Stomach (tissue), 9 donors: ENCODE measurements around the gene GOLGB1. TPM values are rescaled to one million over a fixed set of nuclear protein-coding genes. Genes with fewer than 3 reads are reported as not detected.

Experiments
- DNase-seq, 2 donors: peaks; one replicate each; pipeline versions ENCODE4 v3.0.0 to v3.0.0-alpha.2; 2013 to 2019
- H3K27ac ChIP-seq, 5 donors: fragments of 200-600 bp in 4 of 5; sonication (generic) in 4 of 5; one replicate each; pipeline ENCODE4 v1.5.1; 2013 to 2019; ENCODE audit warnings: mild to moderate bottlenecking in 1 of 5, moderate library complexity in 1 of 5
- H3K27me3 ChIP-seq, 3 donors: fragments of 200-600 bp; sonication (generic); one replicate each; pipeline ENCODE4 v1.5.1; 2017 to 2019; ENCODE audit warnings: mixed run types in 1 of 3
- H3K36me3 ChIP-seq, 4 donors: fragments of 200-600 bp; sonication (generic); 1 replicate in 3 of 4; 2 replicates in 1 of 4; pipeline ENCODE4 v1.5.1; 2016 to 2019
- H3K4me1 ChIP-seq, 4 donors: fragments of 200-600 bp; sonication (generic); one replicate each; pipeline ENCODE4 v1.5.1; 2016 to 2019
- H3K4me3 ChIP-seq, 4 donors: fragments of 200-600 bp; sonication (generic) in 3 of 4; one replicate each; pipeline ENCODE4 v1.5.1; 2016 to 2019; ENCODE audit warnings: mild to moderate bottlenecking in 1 of 4
- H3K9me3 ChIP-seq, 4 donors: fragments of 200-600 bp; sonication (generic); one replicate each; pipeline ENCODE4 v1.5.1; 2016 to 2019
- EP300 ChIP-seq: sonication (generic); formaldehyde crosslinking; IDR thresholded peaks from one replicate; pipeline ENCODE4 v1.6.1; 2017; ENCODE audit warnings: antibody characterized with exemption
- POLR2A ChIP-seq, 4 donors: fragments of 450-650 bp; IDR thresholded peaks; one replicate each; pipeline ENCODE4 v1.6.1; 2016; ENCODE audit warnings: antibody characterized with exemption in 4 of 4, control low read depth in 2 of 4, mild to moderate bottlenecking in 1 of 4, moderate library complexity in 1 of 4
- POLR2AphosphoS5 ChIP-seq, 3 donors: sonication (generic); formaldehyde crosslinking; IDR thresholded peaks; one replicate each; pipeline ENCODE4 v1.6.1; 2016; ENCODE audit warnings: antibody characterized with exemption in 3 of 3
- WGBS, 5 donors: extraction: QIAGEN DNeasy Blood & Tissue Kit in 3 of 5; methylation state at CpG; one replicate each; pipeline versions ENCODE4 v1.1.5 to v1.1.7; 2013 to 2018; 5-methylcytosine and 5-hydroxymethylcytosine counted together
- intact Hi-C: fragments of 100-400 bp; cut with DNase I; formaldehyde crosslinking; loops from one replicate; pipeline ENCODE4 v1.15.1; 2023; ENCODE audit warnings: low total_unique reads
- polyA plus RNA-seq, 3 donors: library from polyadenylated mRNA; stranded (reverse); fragments of 200-250 nt; gene quantifications; one replicate each; pipeline ENCODE4 v1.2.3, GENCODE V29; 2013
- total RNA-seq, 5 donors: library from RNA; depleted of rRNA; stranded (reverse); fragments of >200 nt; gene quantifications; one replicate each; pipeline versions ENCODE4 v1.1.0 to v1.2.3, GENCODE V29; 2014 to 2016
- TF ChIP-seq, protein P1 (sequence below), 7 experiments: fragments of 450-650 bp in 4 of 7; fragments of 200-600 bp in 3 of 7; sonication (generic) in 3 of 7; IDR thresholded peaks; one replicate each; pipeline ENCODE4 v1.5.1; 2016 to 2019; ENCODE audit warnings: antibody characterized with exemption in 7 of 7, control low read depth in 2 of 7, mild to moderate bottlenecking in 1 of 7
- donor health status: healthy with polysubstance abuse.
- donor health status: Bipolar disorder and iron deficiency.
- donor health status: healthy.

The GOLGB1 gene
- total and polyA plus RNA-seq, 8 donors: 6.7 to 81.1 (median 56.2) TPM

DNA sequence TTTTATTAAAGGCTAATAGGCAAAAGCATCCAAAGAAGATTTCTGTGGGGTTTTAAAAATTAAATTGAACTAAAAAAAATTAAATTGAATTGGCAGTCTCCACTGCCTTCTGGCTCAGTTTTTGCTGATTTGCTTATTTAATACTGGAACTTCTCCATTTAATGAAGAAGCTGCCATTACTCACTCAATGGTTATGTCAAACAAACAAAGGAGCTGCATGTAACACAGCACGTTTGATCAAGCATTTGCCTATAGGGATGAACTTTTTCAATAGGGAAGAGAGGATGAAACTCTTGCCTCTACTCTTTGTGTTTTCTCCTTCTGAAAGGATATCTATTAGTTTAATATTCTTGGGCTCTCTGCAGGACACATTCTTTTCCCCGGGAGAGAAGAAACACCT lies 84.1 kb downstream of the GOLGB1 start:
- no peak overlapping the region for H3K4me3 ChIP-seq
- TF ChIP-seq POLR2AphosphoS5 (IDR thresholded peaks at IDR 0.05) (no peak), POLR2A (IDR thresholded peaks at IDR 0.05) (no peak), EP300 (no peak)
- no peak for DNase-seq
- WGBS, 5 donors: 60 to 73% (median 62%) methylated on average over 2 of the region's 2 CpGs
- intact Hi-C loops: no loop called here
- H3K27me3 ChIP-seq: no peaks in the 10 kb centered on the region
- H3K4me1 ChIP-seq: no peaks in the 10 kb centered on the region
- H3K27ac ChIP-seq: no peak overlapping the region
- peaks cover 63 to 93% (median 88%) of the 10 kb centered on the region in 4 donors for H3K36me3 ChIP-seq
- no peaks in the 10 kb centered on the region for H3K9me3 ChIP-seq

DNA sequence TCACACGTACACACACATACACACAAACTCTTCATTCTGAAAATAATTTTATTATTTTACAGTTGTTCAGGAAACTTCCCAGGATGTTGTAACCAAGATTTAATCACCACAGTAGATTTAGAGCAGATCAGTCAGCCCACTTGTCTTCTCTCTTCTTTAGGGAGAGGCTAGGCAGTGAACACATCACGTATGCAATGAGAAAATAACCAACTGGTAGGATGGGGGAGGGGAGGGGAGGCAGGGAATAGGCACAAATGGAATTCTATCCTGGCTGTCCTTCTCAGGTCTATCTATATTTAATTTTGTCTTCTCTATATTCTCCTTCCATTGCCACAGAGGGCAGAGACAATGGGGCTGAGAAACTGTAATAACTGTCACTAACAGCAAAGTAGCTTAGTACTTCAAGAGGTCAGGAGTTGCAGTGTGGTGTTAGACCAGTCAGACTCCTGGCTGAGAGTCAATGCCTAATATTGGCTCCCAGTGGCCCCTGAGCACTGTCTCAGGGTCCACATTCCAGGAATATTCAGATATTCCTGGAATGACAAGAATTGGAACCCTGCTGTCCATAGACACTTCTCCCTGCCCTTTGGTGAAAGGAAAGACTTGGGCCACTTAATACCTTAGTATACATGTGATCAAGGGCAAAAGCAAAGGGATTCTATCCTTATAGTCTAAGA lies 86.2 kb downstream of the GOLGB1 start:
- TF ChIP-seq EP300 (no peak), POLR2AphosphoS5 (IDR thresholded peaks at IDR 0.05) (no peak), POLR2A (IDR thresholded peaks at IDR 0.05) (no peak)
- TF ChIP-seq, protein P1, sequence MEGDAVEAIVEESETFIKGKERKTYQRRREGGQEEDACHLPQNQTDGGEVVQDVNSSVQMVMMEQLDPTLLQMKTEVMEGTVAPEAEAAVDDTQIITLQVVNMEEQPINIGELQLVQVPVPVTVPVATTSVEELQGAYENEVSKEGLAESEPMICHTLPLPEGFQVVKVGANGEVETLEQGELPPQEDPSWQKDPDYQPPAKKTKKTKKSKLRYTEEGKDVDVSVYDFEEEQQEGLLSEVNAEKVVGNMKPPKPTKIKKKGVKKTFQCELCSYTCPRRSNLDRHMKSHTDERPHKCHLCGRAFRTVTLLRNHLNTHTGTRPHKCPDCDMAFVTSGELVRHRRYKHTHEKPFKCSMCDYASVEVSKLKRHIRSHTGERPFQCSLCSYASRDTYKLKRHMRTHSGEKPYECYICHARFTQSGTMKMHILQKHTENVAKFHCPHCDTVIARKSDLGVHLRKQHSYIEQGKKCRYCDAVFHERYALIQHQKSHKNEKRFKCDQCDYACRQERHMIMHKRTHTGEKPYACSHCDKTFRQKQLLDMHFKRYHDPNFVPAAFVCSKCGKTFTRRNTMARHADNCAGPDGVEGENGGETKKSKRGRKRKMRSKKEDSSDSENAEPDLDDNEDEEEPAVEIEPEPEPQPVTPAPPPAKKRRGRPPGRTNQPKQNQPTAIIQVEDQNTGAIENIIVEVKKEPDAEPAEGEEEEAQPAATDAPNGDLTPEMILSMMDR (IDR thresholded peaks at IDR 0.05): no peak
- 44 to 80% (median 65%) methylated on average over 2 of the region's 2 CpGs for WGBS, 5 donors

GRCh38 chr3:121662742-121663141 lies 86.8 kb downstream of the GOLGB1 start:
- Histone ChIP-seq H3K4me3 (no peak overlapping the region), H3K9me3 (no peaks in the 10 kb centered on the region), H3K27ac (no peak overlapping the region), H3K36me3 (peaks cover 48 to 65% (median 61%) of the 10 kb centered on the region in 4 donors), H3K4me1 (peaks cover 0 to 15% (median 0%) of the 10 kb centered on the region in 4 donors), H3K27me3 (no peaks in the 10 kb centered on the region)
- no peak for DNase-seq
- TF ChIP-seq POLR2AphosphoS5 (IDR thresholded peaks at IDR 0.05) (no peak), POLR2A (IDR thresholded peaks at IDR 0.05) (no peak), EP300 (no peak)
- TF ChIP-seq, protein P1 (IDR thresholded peaks at IDR 0.05): no peak
- intact Hi-C loops: no loop called here

More for the DNA sequence above, 86.2 kb downstream of the GOLGB1 start:
- H3K27ac ChIP-seq: no peak overlapping the region
- H3K4me3 ChIP-seq: no peak overlapping the region
- no peaks in the 10 kb centered on the region for H3K27me3 ChIP-seq
- intact Hi-C loops: no loop called here
- H3K36me3 ChIP-seq: peaks cover 53 to 71% (median 66%) of the 10 kb centered on the region in 4 donors
- peaks cover 0 to 10% (median 0%) of the 10 kb centered on the region in 4 donors for H3K4me1 ChIP-seq
- no peak for DNase-seq
- H3K9me3 ChIP-seq: no peaks in the 10 kb centered on the region

DNA sequence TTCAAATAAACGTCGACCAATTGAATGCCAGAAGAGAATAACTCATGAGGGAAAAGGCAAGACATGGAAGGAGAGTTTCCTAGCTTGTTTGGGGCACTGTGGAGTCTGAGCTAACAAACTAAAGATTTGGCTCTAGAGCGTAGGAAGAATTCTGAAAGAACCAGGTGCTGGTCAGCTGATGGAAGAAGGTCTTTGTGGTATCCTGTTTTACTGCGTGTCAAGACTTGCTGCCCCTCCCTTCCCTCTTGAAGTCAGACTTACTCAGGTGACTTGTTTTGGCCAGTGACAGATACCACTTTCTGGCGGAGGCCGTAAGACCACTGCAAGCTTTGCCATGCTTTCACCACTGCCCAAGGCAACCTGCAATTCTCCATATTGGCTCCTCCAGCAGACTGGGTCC lies 88.2 kb downstream of the GOLGB1 start:
- 85 to 91% (median 89%) methylated on average over 6 of the region's 6 CpGs for WGBS, 5 donors
- H3K36me3 ChIP-seq: peaks cover 35 to 58% (median 47%) of the 10 kb centered on the region in 4 donors

More for the DNA sequence above, 88.2 kb downstream of the GOLGB1 start:
- no peaks in the 10 kb centered on the region for H3K27me3 ChIP-seq
- H3K4me3 ChIP-seq: no peak overlapping the region
- intact Hi-C loops: no loop called here
- TF ChIP-seq POLR2AphosphoS5 (IDR thresholded peaks at IDR 0.05) (no peak), EP300 (no peak), POLR2A (IDR thresholded peaks at IDR 0.05) (no peak)
- TF ChIP-seq, protein P1 (IDR thresholded peaks at IDR 0.05): no peak
- peak overlapping the region in 4 of 5 donors; percentile 71 to 86 (median 78) for H3K27ac ChIP-seq
- no peaks in the 10 kb centered on the region for H3K9me3 ChIP-seq
- no peak for DNase-seq
- H3K4me1 ChIP-seq: peaks cover 0 to 15% (median 0%) of the 10 kb centered on the region in 4 donors
